Tongue (tissue), 3 donors: ENCODE data around the gene SPATA31A7. TPM values are rescaled to one million over a fixed set of nuclear protein-coding genes. Genes with fewer than 3 reads are reported as not detected.
"Not testable (repeated sequence)": the region's sequence is repeated elsewhere in the genome, so short reads cannot be mapped to it uniquely, and the experiment has no call there.

Experiments
- DNase-seq: peaks from one replicate; pipeline ENCODE4 v3.0.0-alpha.2; 2015
- small RNA-seq: library from RNA; depleted of rRNA; stranded (forward); fragments of <200 nt; gene quantifications from one replicate; pipeline ENCODE3, GENCODE V24; 2014; ENCODE audit warnings: low replicate concordance
- total RNA-seq: library from RNA; depleted of rRNA; stranded (reverse); fragments of >200 nt; gene quantifications from one replicate; pipeline ENCODE4 v1.2.3, GENCODE V29; 2014

SPATA31A7 gene
- total RNA-seq: not detected

DNA sequence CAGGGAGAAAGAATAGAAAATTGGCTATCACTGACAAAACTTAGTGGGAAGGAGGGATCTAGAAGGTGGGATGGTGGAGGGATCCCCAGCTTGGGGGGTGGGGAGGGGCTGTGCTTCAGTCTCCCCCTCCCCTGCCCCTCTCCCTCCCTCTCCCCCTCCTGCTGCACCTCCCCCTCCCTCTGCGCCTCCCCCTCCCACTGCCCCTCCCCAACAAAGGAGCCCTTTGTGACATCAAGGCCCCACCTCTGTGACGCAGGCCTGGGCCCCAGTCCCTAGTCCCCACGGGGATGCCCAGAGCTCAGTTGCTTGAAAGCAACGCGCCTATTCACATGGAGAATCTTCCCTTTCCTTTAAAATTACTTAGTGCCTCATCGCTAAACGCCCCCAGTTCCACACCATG is at the start of gene SPATA31A7:
Gene SPATA31A7, plus strand, starts transcription at position 301 of the 400 bp plus-strand sequence. Its CDS starts 29 bp downstream, at position 330.
- DNase-seq: not testable (repeated sequence)

GRCh38 chr9:61226438-61226837 is 36.6 kb downstream of the SPATA31A7 start:
- DNase-seq: not testable (repeated sequence)

Small RNA genes within 50 kb of the gene (small RNA-seq; reads per million reads assigned to genes)
- gene BX005040.2: not detected
